Bone marrow (tissue), 2 donors: ENCODE results near the gene MEGF11.
"Not testable (repeated sequence)": the region's sequence is repeated elsewhere in the genome, so short reads cannot be mapped to it uniquely, and the experiment has no call there.

Experiments
- DNase-seq, 2 donors: peaks; one replicate each; lab custom pipeline; 2025; lab: John Stamatoyannopoulos, UW

MEGF11 gene

DNA sequence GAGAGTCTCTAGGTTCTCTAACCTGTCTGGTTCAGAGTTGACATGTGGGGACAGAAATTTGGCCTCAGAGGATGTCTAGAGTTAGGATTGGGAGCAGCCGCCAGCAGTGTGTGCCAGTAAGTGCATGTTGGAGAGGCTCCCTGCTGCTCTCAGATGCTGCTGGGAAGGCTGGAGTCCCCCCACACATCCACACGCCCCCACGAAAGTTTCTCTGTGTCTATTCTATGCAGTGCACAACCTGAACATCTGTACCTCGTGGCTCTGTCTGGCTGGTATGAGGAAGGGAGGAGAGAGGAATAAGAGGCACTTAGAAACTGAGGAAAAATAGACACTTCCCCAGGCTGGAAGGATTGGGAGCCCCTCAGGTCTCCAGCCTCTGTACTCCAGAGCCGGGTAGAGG lies 252.5 kb downstream of the MEGF11 start:
- no peak for DNase-seq

- no peak for DNase-seq
Measured at GRCh38 chr15:65998486-65998885, 255.1 kb downstream of the MEGF11 start.

GRCh38 chr15:65996901-65997300 lies 256.6 kb downstream of the MEGF11 start:
- no peak for DNase-seq

GRCh38 chr15:65994832-65995231 lies 258.7 kb downstream of the MEGF11 start:
- DNase-seq: no peak

GRCh38 chr15:65993762-65994161 lies 259.8 kb downstream of the MEGF11 start:
- no peak for DNase-seq

GRCh38 chr15:65993236-65993635 lies 260.3 kb downstream of the MEGF11 start:
- no peak for DNase-seq

DNA sequence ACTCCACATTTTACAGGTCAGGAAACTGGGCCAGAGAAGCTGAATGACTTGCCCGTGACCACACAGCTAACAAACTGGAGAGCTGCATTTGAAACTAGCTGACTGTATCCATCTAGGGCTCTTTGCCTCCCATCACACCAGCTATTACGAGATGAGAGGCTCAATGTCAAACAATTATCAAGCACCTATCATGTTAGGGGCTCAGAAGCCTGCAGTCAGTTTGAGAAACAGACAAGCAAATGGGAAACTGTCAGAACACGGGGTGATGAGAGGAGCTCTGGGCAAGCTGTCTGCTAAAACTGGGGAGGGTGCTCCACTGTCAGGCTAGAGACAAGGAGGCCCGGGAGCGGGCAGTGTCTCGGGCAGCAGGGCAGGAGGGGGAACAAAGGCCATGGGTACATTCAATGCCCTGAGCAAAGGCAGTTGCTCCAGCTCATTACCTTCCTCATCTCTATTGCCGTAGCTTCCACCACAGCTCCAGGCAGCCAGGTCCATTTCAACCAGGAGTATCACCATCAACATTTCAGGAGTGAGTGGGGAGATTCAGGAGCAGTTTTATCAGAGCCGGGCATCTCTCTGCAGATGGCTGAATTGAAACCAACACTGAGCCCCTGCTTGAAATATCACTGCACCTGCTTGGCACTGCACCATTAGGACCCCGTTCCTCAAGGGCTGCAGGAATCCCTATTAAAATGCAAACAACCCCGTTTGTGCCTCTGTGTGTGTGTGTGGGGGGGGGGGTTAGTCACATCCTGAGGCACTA lies 261.6 kb downstream of the MEGF11 start:
- DNase-seq: no peak

DNA sequence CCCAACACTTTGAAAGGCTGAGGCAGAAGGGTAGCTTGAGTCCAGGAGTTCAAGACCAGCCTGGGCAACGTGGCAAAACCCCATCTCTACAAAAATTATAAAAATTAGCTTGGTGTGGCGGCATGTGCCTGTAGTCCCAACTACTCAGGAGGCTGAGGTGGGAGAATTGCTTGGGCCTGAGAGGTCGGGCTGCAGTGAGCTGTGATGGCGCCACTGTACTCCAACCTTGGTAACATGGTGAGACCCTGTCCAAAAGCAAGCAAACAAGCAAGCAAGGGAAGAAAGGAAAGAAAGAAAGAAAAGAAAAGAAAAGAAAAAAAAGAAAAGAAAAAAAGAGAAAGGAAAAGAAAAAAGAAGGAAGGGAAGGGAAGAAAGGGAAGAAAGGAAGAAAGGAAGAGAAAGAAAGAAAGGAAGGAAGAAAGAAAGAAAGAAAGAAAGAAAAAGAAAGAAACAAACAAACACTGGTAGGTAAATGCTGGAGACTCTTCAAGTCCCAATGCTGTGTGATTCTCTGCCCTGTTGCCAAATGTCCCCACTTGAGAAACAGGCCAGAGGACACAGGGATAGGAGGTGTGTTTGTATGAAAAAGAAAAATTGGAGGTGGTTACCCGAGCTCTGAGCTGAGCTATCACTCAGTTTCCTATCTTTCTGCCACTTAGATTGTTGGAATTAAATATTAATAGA lies 263.1 kb downstream of the MEGF11 start:
- no peak for DNase-seq

- DNase-seq: no peak
Measured at GRCh38 chr15:65987100-65987499, 266.4 kb downstream of the MEGF11 start.

DNA sequence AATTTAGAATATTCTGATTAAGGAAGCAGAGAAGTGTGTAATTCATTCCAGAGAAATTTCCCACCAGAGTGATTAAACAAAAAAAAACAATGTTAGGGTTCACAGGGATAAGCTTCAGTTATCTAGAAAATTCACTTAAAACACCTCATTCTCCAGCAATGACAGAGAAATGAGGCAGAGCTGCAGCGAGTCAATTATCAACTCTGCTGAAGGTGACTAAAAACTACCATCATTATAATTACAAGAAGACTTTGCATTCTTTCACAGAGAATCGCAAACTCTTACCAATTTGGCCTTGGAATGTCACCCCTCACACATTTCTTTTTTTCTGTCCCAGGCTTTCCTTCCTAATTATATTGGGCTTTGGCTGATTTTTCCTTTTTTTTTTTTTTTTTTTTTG lies 267.1 kb downstream of the MEGF11 start:
- DNase-seq: no peak

- DNase-seq: no peak
Measured at GRCh38 chr15:65985387-65985786, 268.2 kb downstream of the MEGF11 start.

DNA sequence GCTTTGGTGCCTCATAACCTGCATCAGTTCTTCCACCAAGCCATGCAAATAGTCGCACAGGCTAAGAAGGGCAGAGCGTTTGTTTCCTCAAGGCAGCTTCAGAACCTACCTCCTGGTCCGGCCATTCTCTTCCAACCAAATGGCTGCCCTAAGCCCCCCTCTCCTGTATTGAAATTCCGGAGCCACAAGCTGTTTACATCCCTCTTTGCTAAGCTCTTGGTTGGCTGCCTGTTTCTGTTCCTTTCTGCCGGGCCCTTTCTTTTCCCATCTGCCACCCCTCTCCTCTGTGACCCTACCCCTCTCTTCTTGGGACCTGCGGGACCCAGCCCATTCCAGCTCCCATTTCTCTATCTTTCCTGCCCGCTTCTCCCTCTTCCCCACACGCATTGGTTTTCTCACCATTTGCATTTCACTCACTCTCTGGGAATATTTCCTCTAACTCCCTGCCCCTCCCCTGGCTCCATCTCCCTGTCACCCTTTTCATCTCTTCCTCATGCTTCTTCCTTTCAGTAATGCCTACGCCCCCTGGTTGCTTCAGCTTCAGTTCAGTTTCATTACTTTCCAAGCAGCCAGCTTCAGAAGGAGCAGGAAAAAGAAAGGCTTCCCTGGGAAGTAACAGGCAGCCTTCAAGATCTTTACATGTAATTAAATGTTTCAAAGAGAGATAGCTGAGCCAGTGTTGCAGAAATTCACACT lies 270.8 kb downstream of the MEGF11 start:
- no peak for DNase-seq

DNA sequence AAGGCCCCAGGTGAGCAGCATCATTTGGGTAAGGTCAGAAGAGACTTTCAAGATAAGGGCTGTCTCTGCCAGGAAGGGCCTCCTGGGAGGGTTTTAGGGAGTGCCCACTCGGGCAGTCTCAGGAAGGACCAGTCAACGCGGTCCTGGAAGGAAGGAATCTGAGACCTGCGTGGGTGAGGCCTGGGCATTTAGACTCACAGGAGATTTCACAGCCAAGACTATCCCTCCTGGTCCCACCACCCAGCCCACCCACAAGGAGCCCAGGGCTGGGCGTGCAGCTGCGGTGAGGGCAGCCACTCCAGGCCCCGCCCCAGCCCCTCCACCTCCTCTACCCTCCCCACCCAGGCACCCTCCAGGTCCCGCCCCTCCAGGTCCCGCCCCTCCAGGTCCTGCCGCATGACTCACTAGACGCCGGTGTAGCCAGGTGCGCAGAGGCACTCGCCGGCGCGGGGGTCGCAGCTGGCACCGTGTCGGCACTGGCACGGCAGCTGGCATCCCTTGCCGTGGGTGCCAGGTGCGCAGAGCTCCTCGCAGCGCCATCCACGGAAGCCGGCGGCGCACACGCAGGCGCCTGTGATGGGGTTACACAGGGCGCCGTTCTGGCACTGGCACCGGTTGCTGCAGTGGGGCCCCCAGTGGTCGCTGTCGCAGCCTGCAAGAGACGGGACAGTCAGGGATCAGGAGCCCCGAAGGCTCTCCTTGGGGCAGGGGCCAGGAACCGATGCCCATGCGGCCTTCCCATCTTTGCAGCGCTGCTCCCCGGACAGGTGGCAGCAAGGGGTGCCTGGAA lies 271.5 kb downstream of the MEGF11 start:
- peak in 1 of 2 donors; percentile 39 for DNase-seq

- no peak for DNase-seq
Measured at GRCh38 chr15:65980824-65981456, 272.6 kb downstream of the MEGF11 start.

DNA sequence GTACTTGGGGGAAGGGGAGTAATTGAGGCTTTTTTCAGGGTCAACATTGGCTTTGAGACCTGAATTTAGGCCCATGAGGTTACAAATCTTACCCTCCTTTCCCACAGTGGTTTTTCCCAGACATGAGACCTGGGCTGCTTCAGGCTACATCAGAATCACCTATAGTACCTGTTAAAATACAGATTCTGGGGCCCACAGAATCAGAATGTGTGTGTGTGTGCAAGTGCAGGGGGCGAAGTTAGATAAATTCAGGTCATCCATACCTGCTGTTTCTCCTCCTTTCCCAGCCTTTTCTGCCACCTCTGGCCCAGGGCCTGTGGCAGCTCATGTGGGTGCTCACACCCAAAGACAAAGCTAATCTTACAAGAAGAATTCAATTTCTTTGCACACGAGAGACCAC lies 273.7 kb downstream of the MEGF11 start:
- DNase-seq: no peak

- no peak for DNase-seq
Measured at GRCh38 chr15:65979316-65979715, 274.2 kb downstream of the MEGF11 start.

- no peak for DNase-seq
Measured at GRCh38 chr15:65978110-65978509, 275.4 kb downstream of the MEGF11 start.

- DNase-seq: not testable (repeated sequence)
Measured at GRCh38 chr15:65976196-65976595, 277.4 kb downstream of the MEGF11 start.

DNA sequence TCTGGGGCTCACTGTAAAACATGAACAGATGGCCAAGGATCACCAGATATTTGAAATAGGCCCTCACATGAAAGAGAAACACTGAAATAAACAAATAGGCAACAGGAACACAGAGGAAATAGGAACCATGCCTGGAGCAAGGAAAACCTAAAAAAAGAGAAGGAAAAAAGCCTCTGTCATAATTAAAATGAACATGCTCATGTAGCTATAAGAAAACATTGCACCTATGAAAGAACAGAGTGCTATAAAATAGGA lies 281.9 kb downstream of the MEGF11 start:
- DNase-seq: no peak

GRCh38 chr15:65970937-65971740 lies 282.4 kb downstream of the MEGF11 start:
- no peak for DNase-seq
